ENCODE results near the gene GPR37.

The GPR37 gene

DNA sequence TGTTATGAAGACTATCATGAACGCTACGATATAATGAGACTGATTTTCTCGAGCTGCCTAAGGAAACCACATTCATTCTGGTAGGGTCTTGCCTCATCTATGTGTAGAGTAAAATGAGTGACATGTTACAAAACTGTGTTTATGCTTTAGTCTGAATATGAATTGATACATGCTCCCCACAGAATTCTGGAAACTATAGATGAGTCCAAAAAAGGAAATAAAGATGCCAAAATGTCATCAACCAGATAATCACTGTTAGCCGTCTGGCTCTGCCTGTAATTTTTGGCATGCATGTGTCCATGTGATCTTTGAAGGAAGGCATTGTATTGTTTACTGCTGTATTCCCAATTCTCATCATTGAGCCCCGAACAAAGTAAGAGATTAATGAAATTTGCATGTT lies 42.6 kb upstream of the GPR37 start:
- no peak overlapping the region for H3K4me3 ChIP-seq (ENCODE audit: low read depth, low read length)
- DNase-seq (ENCODE audit: low read depth), result no peak
- TF ChIP-seq, protein P1, sequence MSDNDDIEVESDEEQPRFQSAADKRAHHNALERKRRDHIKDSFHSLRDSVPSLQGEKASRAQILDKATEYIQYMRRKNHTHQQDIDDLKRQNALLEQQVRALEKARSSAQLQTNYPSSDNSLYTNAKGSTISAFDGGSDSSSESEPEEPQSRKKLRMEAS (IDR thresholded peaks at IDR 0.05; ENCODE audit: low read depth, low read length), result no peak

DNA sequence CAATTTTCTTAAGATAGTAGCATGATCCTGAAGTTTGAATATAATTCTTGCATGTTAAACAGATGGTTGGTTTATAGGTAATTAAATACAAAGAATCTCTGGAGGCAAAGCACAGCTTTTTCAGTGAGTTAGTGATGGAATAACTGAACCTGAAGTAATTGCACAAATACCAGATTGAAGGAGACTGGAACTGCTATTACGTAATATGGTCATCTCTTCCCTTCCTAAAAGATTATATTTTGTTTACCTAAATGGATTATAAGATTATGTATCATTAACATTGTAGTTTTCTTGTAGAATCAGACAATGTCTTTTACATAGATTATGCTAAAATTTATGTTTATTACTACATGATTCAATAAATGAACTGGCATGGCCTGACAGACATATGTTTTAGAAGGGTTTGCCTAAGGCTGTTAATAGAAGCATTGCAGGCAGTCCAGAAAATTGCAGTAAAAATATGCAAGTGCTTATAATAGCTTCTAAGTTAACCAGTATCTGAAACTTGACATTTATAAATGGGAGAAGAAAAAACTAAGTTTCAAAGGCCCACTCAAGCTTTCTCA lies 35.8 kb upstream of the GPR37 start:
- TF ChIP-seq, protein P2, sequence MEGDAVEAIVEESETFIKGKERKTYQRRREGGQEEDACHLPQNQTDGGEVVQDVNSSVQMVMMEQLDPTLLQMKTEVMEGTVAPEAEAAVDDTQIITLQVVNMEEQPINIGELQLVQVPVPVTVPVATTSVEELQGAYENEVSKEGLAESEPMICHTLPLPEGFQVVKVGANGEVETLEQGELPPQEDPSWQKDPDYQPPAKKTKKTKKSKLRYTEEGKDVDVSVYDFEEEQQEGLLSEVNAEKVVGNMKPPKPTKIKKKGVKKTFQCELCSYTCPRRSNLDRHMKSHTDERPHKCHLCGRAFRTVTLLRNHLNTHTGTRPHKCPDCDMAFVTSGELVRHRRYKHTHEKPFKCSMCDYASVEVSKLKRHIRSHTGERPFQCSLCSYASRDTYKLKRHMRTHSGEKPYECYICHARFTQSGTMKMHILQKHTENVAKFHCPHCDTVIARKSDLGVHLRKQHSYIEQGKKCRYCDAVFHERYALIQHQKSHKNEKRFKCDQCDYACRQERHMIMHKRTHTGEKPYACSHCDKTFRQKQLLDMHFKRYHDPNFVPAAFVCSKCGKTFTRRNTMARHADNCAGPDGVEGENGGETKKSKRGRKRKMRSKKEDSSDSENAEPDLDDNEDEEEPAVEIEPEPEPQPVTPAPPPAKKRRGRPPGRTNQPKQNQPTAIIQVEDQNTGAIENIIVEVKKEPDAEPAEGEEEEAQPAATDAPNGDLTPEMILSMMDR (IDR thresholded peaks at IDR 0.05; ENCODE audit: low read depth, low read length), result no peak
- TF ChIP-seq MYC (IDR thresholded peaks at IDR 0.05; ENCODE audit: low read depth, low read length), result no peak
- TF ChIP-seq, protein P1 (IDR thresholded peaks at IDR 0.05; ENCODE audit: low read depth, low read length), result no peak
- no peak for TF ChIP-seq POLR2A (IDR thresholded peaks at IDR 0.05; ENCODE audit: extremely low read depth, insufficient read length)
- no peak overlapping the region for H3K4me3 ChIP-seq (ENCODE audit: low read depth, low read length)
- DNase-seq (ENCODE audit: low read depth), result no peak

DNA sequence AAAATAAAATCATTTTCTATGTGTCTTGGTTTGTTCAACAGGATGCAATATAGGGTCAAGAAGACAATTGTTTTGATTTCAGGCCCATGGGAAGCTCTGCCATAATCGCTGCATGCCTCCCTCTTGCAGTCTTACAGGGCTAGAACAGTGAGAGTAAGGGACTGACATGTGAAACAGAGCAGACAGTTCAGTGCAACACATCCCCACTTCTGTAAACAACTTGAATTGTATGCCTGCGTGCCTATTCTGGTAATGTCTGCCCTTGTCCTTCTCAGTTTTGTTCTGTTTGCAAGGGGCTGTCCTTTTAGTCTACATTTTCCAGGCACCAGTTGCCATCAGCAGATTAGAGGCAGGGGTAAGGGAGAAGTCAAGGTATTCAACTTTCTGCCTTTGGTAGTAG lies 34.8 kb upstream of the GPR37 start:
- no peak for DNase-seq (ENCODE audit: low read depth)
- TF ChIP-seq, protein P1 (IDR thresholded peaks at IDR 0.05; ENCODE audit: low read depth, low read length), result no peak
- TF ChIP-seq, protein P2 (IDR thresholded peaks at IDR 0.05; ENCODE audit: low read depth, low read length), result no peak
- TF ChIP-seq POLR2A (IDR thresholded peaks at IDR 0.05; ENCODE audit: extremely low read depth, insufficient read length), result no peak
- TF ChIP-seq MYC (IDR thresholded peaks at IDR 0.05; ENCODE audit: low read depth, low read length), result no peak
- no peak overlapping the region for H3K4me3 ChIP-seq (ENCODE audit: low read depth, low read length)

DNA sequence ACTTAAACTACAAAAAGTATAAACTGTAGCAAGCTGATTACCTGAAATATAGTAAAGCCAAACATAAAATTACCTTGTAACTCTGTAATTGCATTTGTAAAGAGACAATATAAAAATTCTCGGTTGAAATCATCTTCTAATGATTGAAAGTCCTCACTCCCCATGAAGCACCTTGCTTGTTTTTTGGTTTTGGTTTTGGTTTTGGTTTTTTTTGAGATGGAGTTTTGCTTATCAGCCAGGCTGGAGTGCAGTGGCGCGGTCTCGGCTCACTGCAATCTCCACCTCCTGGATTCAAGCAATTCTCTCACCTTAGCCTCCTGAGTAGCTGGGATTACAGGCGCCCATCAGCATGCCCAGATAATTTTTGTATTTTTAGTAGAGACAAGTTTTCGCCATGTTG lies 33.9 kb upstream of the GPR37 start:
- no peak for DNase-seq (ENCODE audit: low read depth)
- no peak overlapping the region for H3K4me3 ChIP-seq (ENCODE audit: low read depth, low read length)
- TF ChIP-seq, protein P2 (IDR thresholded peaks at IDR 0.05; ENCODE audit: low read depth, low read length), result no peak

DNA sequence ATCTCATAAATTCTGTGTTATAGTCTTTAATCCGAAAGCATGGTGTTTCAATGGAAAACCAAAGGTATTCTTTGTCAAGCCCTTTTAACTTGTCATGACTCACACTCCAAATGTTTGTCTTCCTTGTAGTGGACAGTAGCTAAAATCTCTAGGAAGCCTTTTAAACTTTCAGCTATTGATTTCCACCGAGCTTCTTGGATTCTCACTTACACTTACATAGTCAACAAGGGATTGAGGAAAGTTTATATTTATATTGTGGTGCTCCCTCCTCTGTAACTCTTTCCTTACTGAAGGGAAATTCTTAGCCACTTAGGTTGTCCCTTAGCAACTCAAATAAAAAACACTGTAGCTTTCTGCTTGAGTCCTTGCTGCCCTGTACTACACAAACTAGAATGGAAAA lies 31.2 kb upstream of the GPR37 start:
- H3K4me3 ChIP-seq (ENCODE audit: low read depth, low read length), result no peak overlapping the region
- DNase-seq (ENCODE audit: low read depth), result no peak
- TF ChIP-seq POLR2A (IDR thresholded peaks at IDR 0.05; ENCODE audit: extremely low read depth, insufficient read length) (no peak), MYC (IDR thresholded peaks at IDR 0.05; ENCODE audit: low read depth, low read length) (no peak)
- TF ChIP-seq, protein P2 (IDR thresholded peaks at IDR 0.05; ENCODE audit: low read depth, low read length), result no peak
- TF ChIP-seq, protein P1 (IDR thresholded peaks at IDR 0.05; ENCODE audit: low read depth, low read length), result no peak

DNA sequence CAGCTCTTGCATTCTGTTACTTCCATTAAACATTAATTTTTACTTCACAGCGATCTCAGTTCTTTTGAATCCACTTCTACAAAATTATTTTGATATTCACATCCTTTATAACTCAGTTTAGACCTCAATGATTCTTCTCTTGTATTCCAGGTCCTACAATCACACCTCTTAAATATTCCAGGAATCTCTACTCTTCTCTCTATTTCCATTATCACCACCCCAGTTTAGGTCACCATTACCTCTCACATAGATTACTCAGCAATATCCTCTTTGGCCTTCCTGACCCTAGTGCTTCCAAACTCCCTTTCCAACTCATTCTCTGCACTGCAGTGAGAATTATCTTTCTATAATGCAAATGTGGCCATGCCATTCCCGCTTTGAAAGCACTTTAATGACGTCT lies 27.1 kb upstream of the GPR37 start:
- DNase-seq (ENCODE audit: low read depth), result no peak
- TF ChIP-seq, protein P1 (IDR thresholded peaks at IDR 0.05; ENCODE audit: low read depth, low read length), result no peak
- TF ChIP-seq, protein P2 (IDR thresholded peaks at IDR 0.05; ENCODE audit: low read depth, low read length), result no peak
- no peak for TF ChIP-seq MYC (IDR thresholded peaks at IDR 0.05; ENCODE audit: low read depth, low read length)
- no peak for TF ChIP-seq POLR2A (IDR thresholded peaks at IDR 0.05; ENCODE audit: extremely low read depth, insufficient read length)
- H3K4me3 ChIP-seq (ENCODE audit: low read depth, low read length), result no peak overlapping the region

Data from NB4 (cell line).